DND-41 (cell line): ENCODE results near the gene LCAT.

ENCODE experiments used
- ATAC-seq: fragments of 200-7000 bp; cut with Tn5 transposase; 3 replicates; pipeline ENCODE4 v1.9.1; 2021; ENCODE audit warnings: low read depth; ENCODE audit not compliant: insufficient read depth
- DNase-seq: peaks from one replicate; pipeline ENCODE4 v3.0.0-alpha.2; 2020
- H2AFZ ChIP-seq: 2 replicates; pipeline ENCODE4 v1.6.0; 2012; ENCODE audit warnings: low read depth, low read length
- H3K27ac ChIP-seq: 2 replicates; pipeline ENCODE4 v1.5.1; 2012; ENCODE audit warnings: low read length, inconsistent platforms
- H3K27me3 ChIP-seq: fragments of 200-600 bp; sonication (generic); 2 replicates; pipeline ENCODE4 v1.6.0; 2012; ENCODE audit warnings: low read length, mild to moderate bottlenecking, inconsistent platforms; ENCODE audit not compliant: insufficient read depth, poor library complexity
- H3K36me3 ChIP-seq: 2 replicates; pipeline ENCODE4 v1.5.1; 2012; ENCODE audit warnings: low read length, inconsistent platforms; ENCODE audit not compliant: insufficient read depth
- H3K4me1 ChIP-seq: 2 replicates; pipeline ENCODE4 v1.5.1; 2012; ENCODE audit warnings: mild to moderate bottlenecking, low read length; ENCODE audit not compliant: insufficient read depth
- H3K4me2 ChIP-seq: 2 replicates; pipeline ENCODE4 v1.6.0; 2012; ENCODE audit warnings: mild to moderate bottlenecking, moderate library complexity, low read length, inconsistent platforms; ENCODE audit not compliant: insufficient read depth
- H3K4me3 ChIP-seq, 2 experiments: fragments of 200-600 bp in 1 of 2; shearing (Covaris generic) in 1 of 2; 2 replicates each; pipeline ENCODE4 v1.5.1; 2012 to 2016; ENCODE audit warnings: inconsistent platforms in 2 of 2, low read length in 2 of 2, mild to moderate bottlenecking in 2 of 2, low read depth in 1 of 2, moderate library complexity in 1 of 2
- H3K79me2 ChIP-seq: 2 replicates; pipeline ENCODE4 v1.6.0; 2012; ENCODE audit warnings: low read length, inconsistent platforms; ENCODE audit not compliant: insufficient read depth
- H3K9ac ChIP-seq: 2 replicates; pipeline ENCODE4 v1.6.0; 2012; ENCODE audit warnings: low read depth, mild to moderate bottlenecking, inconsistent platforms, low read length, moderate library complexity
- H3K9me3 ChIP-seq: 2 replicates; pipeline ENCODE4 v1.5.1; 2012; ENCODE audit warnings: low read length, moderate library complexity, mild to moderate bottlenecking, inconsistent platforms; ENCODE audit not compliant: insufficient read depth, severe bottlenecking
- H4K20me1 ChIP-seq: 2 replicates; pipeline ENCODE4 v1.6.0; 2012; ENCODE audit warnings: low read length; ENCODE audit not compliant: insufficient read depth
- CTCF ChIP-seq: IDR thresholded peaks from 2 replicates; pipeline ENCODE4 v1.5.1; 2012; ENCODE audit warnings: borderline replicate concordance, low read length, moderate library complexity, mild to moderate bottlenecking; ENCODE audit not compliant: poor library complexity, severe bottlenecking; ENCODE audit errors: extremely low read depth
- EZH2 ChIP-seq: IDR thresholded peaks from 3 replicates; pipeline ENCODE4 v1.6.1; 2012; ENCODE audit warnings: borderline replicate concordance, low read depth, mild to moderate bottlenecking, moderate library complexity, low read length, inconsistent platforms; ENCODE audit not compliant: severe bottlenecking

The LCAT gene

GRCh38 chr16:67936880-67937605 lies 6.9 kb downstream of the LCAT start:
- Histone ChIP-seq H2AFZ (peak overlapping the region; percentile 76), H3K4me1 (peaks cover 26% of the 10 kb centered on the region)
- peak; percentile 78 for ATAC-seq

DNA sequence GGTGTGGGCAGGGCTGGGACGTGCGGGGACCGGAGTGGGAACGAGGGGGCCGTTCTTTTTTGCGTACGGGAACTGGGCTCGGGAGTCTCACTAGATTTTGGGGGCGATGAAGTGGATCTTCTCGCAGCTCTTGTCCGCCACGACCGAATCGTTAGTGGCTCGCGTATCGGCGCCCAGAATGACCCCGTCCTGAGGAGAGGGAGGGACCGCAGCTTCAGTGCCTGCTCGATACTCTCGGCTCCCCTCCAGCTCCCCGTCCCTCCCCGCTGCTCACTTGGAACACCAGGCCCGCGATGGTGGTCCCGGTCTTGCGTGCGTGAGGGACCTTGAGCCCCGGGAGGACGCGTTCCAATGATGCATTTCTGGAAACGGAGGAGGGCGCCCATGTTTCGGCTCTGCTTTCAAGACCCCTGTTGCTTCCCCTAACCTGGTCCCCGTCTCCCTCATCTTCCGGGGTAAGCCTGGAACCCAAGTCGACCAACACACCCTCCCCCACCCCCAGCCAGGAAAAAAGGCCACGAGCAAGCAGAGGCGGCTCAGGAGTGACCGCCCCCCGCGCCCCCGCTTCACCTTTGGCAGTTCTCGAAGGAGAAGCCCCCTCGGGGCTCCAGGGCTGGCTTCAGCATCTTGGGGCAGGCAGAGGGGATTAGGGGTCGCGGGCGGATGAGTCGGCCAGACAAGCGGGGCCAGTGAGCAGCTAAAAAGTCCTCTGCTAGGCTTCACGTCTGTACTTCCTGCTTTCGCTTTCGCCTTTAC lies 7.6 kb downstream of the LCAT start, which contains the start of gene PSMB10:
PSMB10 (minus strand) TSS at position 727 of the 756 bp plus-strand sequence; CDS start at position 626, 101 bp downstream.
- Histone ChIP-seq H3K4me1 (peaks cover 26% of the 10 kb centered on the region), H3K27me3 (no peaks in the 10 kb centered on the region), H3K9me3 (no peaks in the 10 kb centered on the region), H2AFZ (peak within 1 kb of the TSS; percentile 76), H3K4me2 (peak within 1 kb of the TSS; percentile 98), H3K79me2 (peaks cover 32% of the 10 kb centered on the region), H3K36me3 (peaks cover 45% of the 10 kb centered on the region), H4K20me1 (peaks cover 19% of the 10 kb centered on the region), H3K4me3 (peak within 1 kb of the TSS; percentile 72 to 91), H3K27ac (peak within 1 kb of the TSS; percentile 92), H3K9ac (peak within 1 kb of the TSS; percentile 84)
- no peak for DNase-seq
- TF ChIP-seq CTCF = peak; percentile 46
- TF ChIP-seq EZH2 = no peak
- ATAC-seq = peak; percentile 43

More at GRCh38 chr16:67936880-67937605, 6.9 kb downstream of the LCAT start:
- peak overlapping the region; percentile 84 for H3K9ac ChIP-seq
- no peaks in the 10 kb centered on the region for H3K27me3 ChIP-seq
- DNase-seq = peak; percentile 90
- H3K4me2 ChIP-seq = peak overlapping the region; percentile 98
- peak overlapping the region; percentile 72 to 91; a peak in 3 of 4 replicates for H3K4me3 ChIP-seq
- peaks cover 47% of the 10 kb centered on the region for H3K36me3 ChIP-seq
- H3K9me3 ChIP-seq = no peaks in the 10 kb centered on the region
- peak overlapping the region; percentile 92 for H3K27ac ChIP-seq
- peaks cover 32% of the 10 kb centered on the region for H3K79me2 ChIP-seq
- no peak for TF ChIP-seq EZH2
- no peak for TF ChIP-seq CTCF
- H4K20me1 ChIP-seq = peaks cover 19% of the 10 kb centered on the region

GRCh38 chr16:67935402-67936123 lies 8.4 kb downstream of the LCAT start:
- peaks cover 19% of the 10 kb centered on the region for H4K20me1 ChIP-seq
- peaks cover 32% of the 10 kb centered on the region for H3K79me2 ChIP-seq
- H2AFZ ChIP-seq = peak overlapping the region; percentile 76
- H3K4me2 ChIP-seq = peak overlapping the region; percentile 98
- H3K4me1 ChIP-seq = peaks cover 26% of the 10 kb centered on the region
- peak; percentile 88 for DNase-seq
- ATAC-seq = peak; percentile 74
- H3K36me3 ChIP-seq = peaks cover 51% of the 10 kb centered on the region
- no peaks in the 10 kb centered on the region for H3K9me3 ChIP-seq
- TF ChIP-seq CTCF (no peak), EZH2 (no peak)
- H3K4me3 ChIP-seq = peak overlapping the region; percentile 72 to 91
- H3K27me3 ChIP-seq = no peaks in the 10 kb centered on the region
- H3K27ac ChIP-seq = peak overlapping the region; percentile 92
- peak overlapping the region; percentile 84 for H3K9ac ChIP-seq
